ENCODE measurements around the gene CACNA1E. TPM values are rescaled to one million over a fixed set of nuclear protein-coding genes. Genes with fewer than 3 reads are reported as not detected.

Gene CACNA1E
- total RNA-seq, 2 donors from 2014 or later = 0.44 to 0.53 TPM

- intact Hi-C loops (cut with DNase I) = no loop called here
- Histone ChIP-seq H3K27ac (no peak overlapping the region), H3K27me3 (no peaks in the 10 kb centered on the region), H3K36me3 (no peaks in the 10 kb centered on the region), H3K9ac (ENCODE audit: low read depth in 2 of 2, low read length in 2 of 2) (no peak overlapping the region), H3K4me3 (no peak overlapping the region), H3K9me3 (no peaks in the 10 kb centered on the region), H3K4me1 (no peaks in the 10 kb centered on the region)
- DNase-seq = no peak
- TF ChIP-seq, protein P1, sequence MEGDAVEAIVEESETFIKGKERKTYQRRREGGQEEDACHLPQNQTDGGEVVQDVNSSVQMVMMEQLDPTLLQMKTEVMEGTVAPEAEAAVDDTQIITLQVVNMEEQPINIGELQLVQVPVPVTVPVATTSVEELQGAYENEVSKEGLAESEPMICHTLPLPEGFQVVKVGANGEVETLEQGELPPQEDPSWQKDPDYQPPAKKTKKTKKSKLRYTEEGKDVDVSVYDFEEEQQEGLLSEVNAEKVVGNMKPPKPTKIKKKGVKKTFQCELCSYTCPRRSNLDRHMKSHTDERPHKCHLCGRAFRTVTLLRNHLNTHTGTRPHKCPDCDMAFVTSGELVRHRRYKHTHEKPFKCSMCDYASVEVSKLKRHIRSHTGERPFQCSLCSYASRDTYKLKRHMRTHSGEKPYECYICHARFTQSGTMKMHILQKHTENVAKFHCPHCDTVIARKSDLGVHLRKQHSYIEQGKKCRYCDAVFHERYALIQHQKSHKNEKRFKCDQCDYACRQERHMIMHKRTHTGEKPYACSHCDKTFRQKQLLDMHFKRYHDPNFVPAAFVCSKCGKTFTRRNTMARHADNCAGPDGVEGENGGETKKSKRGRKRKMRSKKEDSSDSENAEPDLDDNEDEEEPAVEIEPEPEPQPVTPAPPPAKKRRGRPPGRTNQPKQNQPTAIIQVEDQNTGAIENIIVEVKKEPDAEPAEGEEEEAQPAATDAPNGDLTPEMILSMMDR (IDR thresholded peaks at IDR 0.05) = no peak
Observed at GRCh38 chr1:181475580-181475979, 7.7 kb upstream of the CACNA1E start.

DNA sequence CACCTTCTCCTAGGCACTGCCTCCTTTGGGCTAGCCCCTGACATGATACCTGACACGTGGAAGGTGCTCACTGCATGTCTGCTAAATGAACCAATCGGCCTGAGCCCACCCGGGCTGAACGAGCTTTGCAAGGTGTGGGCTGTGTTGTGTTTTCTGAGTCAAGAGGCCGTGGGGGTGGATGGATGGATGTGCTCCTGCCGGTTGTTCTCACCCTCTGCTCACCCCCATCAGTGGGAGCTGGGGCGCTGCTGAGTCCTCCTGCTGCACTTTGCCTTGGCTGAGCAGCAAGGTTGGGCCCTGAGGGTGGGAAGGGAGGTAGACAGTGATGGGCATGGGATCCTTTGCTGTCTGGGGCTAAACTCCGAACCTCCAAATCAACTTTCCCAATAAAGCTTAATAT lies 6.7 kb upstream of the CACNA1E start:
- TF ChIP-seq, protein P1 (IDR thresholded peaks at IDR 0.05) = no peak
- H3K36me3 ChIP-seq = no peaks in the 10 kb centered on the region
- no peak overlapping the region for H3K4me3 ChIP-seq
- no peak overlapping the region for H3K9ac ChIP-seq (ENCODE audit: low read depth in 2 of 2, low read length in 2 of 2)
- H3K9me3 ChIP-seq = no peaks in the 10 kb centered on the region
- H3K27me3 ChIP-seq = no peaks in the 10 kb centered on the region
- no peaks in the 10 kb centered on the region for H3K4me1 ChIP-seq
- intact Hi-C loops (cut with DNase I) = no loop called here
- no peak overlapping the region for H3K27ac ChIP-seq
- DNase-seq = no peak

DNA sequence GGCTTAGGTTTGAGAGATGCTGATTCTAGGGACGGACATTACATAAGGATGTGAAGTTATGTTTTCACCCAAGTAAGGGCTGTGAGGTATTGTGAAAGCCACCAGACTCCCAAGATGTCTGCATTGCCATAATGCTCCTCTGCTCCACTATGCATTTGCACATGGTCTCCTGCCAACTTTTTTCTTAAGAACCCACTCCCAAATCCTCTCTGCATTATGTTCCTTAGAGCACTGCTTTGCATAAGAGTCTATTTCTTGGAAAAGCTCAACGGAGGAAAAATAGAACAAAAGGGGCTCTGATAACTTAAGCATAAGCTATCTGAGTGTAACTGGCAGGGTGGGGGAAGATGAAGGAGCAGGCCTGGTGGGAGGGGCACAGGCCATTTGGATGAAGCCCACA lies 5.0 kb upstream of the CACNA1E start:
- Histone ChIP-seq H3K27me3 (peaks cover 15% of the 10 kb centered on the region), H3K4me1 (no peaks in the 10 kb centered on the region), H3K36me3 (no peaks in the 10 kb centered on the region), H3K9ac (ENCODE audit: low read depth in 2 of 2, low read length in 2 of 2) (no peak overlapping the region), H3K4me3 (no peak overlapping the region), H3K9me3 (no peaks in the 10 kb centered on the region), H3K27ac (no peak overlapping the region)
- intact Hi-C loops (cut with DNase I) = loop anchor here (2.0 kb wide), 1 partner anchor 198 kb away; no protein-coding TSS in a partner anchor
- no peak for DNase-seq
- TF ChIP-seq, protein P1 (IDR thresholded peaks at IDR 0.05) = no peak

DNA sequence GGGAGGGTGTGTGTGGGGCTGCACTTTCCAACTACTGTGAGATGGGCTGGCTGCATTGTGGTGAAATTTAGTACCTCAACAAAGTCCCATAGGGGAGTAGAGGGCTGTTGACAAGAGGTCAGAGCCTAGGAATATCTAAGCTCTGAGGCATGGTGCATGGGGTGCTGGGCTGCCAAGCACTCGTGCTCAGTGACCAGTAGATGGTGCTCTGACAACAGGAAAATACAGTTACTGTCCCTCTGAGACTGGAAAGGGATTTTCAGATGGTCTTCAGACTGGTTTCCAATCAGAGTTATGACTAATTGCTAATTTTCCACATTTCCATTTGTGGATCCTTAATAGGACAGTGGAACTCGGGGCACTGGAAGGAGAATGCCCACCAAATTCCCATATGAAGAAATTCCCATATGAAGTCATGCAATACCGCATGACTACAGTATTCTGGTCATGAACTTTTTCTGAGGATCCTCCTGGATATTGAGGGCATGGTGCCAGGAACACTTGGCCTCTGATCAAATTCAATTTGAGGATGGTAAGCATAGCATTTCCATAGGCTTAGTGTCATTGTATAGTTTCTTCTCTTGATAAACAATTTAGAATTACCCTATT lies 4.1 kb upstream of the CACNA1E start:
- H3K9ac ChIP-seq (ENCODE audit: low read depth in 2 of 2, low read length in 2 of 2) = no peak overlapping the region
- intact Hi-C loops (cut with DNase I) = loop anchor here (2.0 kb wide), 1 partner anchor 198 kb away; no protein-coding TSS in a partner anchor
- no peak overlapping the region for H3K4me3 ChIP-seq
- H3K36me3 ChIP-seq = no peaks in the 10 kb centered on the region
- H3K27me3 ChIP-seq = peaks cover 24% of the 10 kb centered on the region
- no peaks in the 10 kb centered on the region for H3K9me3 ChIP-seq
- H3K27ac ChIP-seq = no peak overlapping the region
- DNase-seq = no peak
- H3K4me1 ChIP-seq = no peaks in the 10 kb centered on the region
- TF ChIP-seq, protein P1 (IDR thresholded peaks at IDR 0.05) = peak; percentile 71

DNA sequence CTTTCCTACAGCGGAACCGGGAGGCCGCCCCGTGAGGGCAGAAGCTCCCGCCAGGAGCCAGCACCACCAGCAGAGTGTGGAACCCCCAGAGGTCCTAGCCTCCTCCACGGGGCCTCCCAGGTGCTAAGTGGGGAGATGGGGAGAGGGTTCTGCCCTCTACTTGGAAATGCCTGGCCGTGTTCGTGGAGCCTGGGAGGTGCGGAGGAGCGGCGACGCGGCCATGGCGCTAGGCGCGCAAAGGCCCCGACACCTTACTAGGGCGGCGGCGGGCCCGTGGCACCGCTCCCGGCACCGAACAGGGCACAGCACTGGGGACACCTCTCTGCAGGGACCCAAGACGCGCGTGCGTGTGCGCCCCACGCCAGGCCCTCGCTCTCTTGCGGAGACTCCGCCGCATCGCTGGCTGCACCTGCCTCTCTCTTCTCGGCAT lies 1.3 kb upstream of the CACNA1E start:
- no peak for DNase-seq
- Histone ChIP-seq H3K4me3 (peak overlapping the region; percentile 9), H3K9me3 (no peaks in the 10 kb centered on the region), H3K27ac (no peak overlapping the region), H3K36me3 (no peaks in the 10 kb centered on the region), H3K9ac (ENCODE audit: low read depth in 2 of 2, low read length in 2 of 2) (no peak overlapping the region), H3K4me1 (no peaks in the 10 kb centered on the region), H3K27me3 (peaks cover 47% of the 10 kb centered on the region)
- intact Hi-C loops (cut with DNase I) = loop anchor here (10.0 kb wide), 1 partner anchor 573 kb away; no protein-coding TSS in a partner anchor
- TF ChIP-seq, protein P1 (IDR thresholded peaks at IDR 0.05) = no peak
